ENCODE results near the gene MBIP. TPM values are rescaled to one million over a fixed set of nuclear protein-coding genes. Genes with fewer than 3 reads are reported as not detected.

Gene MBIP
- total RNA-seq = 39.4 TPM

GRCh38 chr14:36320200-36320896, at the start of gene MBIP:
Gene MBIP (minus strand): TSS chr14:36320637. CDS start chr14:36320588, 49 bp downstream.

Other genes with a start within 250 kb of the MBIP start
- gene PTCSC3, start 143.9 kb downstream of the MBIP start, total RNA-seq = not detected
- gene NKX2-1, start 199.6 kb upstream of the MBIP start, total RNA-seq = 1.6 TPM

Data from parietal lobe (tissue), 1 donor.